GM21381 (cell line): Measurements from ENCODE around the gene ZNRF3.
"Not testable (repeated sequence)": the region's sequence is repeated elsewhere in the genome, so short reads cannot be mapped to it uniquely, and the experiment has no call there.

Experiments
- ATAC-seq: cut with Tn5 transposase; IDR thresholded peaks from one replicate; pipeline ENCODE4 v1.9.1; 2021; ENCODE audit warnings: mild to moderate bottlenecking, moderate library complexity; ENCODE audit not compliant: unreplicated experiment

ZNRF3 gene

DNA sequence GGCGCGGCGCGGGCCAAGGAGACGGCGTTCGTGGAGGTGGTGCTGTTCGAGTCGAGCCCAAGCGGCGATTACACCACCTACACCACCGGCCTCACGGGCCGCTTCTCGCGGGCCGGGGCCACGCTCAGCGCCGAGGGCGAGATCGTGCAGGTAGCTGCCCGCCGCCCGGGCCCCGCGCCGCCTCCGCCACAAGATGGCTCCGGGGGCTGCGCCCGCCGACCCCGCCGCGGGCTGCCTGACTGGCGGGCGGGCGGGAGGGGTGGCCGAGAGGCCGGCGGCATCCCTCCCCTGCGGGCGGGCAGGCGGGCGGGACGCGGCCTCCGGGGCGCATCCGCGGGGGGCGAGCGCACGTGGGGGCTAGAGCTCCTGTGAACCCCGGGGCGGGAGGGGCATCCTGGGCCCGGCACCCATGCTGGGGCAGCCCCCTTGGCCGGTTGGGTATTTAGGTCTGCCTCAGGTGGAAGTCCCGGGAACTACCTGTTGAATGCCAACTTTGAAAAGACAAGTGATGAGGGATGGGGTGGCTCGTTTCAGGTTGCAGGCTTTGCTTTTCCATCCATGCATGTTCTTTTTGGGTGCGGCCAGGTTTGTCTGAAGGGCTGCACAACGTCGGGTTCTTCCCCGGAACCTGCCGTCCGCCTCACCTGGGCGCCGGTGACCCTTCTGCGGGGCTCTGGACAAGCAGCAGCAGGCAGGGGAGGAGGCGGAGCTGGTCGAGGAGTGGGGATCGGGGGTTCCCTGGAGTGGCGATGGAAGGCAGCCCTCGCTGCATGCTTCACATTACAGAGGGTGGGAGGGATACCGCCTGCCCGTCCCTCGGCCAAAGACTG is 760 bp downstream of the ZNRF3 start:
- ATAC-seq, result peak; percentile 20

GRCh38 chr22:28884747-28885350 is 1.5 kb downstream of the ZNRF3 start:
- no peak for ATAC-seq

DNA sequence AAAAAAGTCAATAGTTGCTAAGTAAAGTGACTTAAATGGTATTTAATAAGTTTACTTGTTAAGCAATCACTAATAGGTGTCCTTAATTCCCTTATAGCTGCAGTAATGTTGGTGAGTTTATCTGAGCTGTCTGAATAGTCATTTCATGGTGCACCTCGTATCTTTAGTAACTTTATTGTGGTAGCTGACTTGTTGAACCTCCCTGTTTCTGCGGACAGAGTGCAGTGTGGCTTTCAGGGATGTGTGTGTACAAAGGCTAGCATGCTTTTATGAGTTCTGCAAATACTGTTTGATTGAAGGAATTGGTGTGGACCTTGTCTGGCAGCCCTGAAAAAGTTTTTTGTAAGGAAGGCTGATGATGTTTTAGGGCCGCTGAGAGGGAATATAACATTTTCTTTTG is 2.6 kb downstream of the ZNRF3 start:
- no peak for ATAC-seq

GRCh38 chr22:28886679-28887078 is 3.3 kb downstream of the ZNRF3 start:
- ATAC-seq, result not testable (repeated sequence)

- ATAC-seq, result no peak
Measured at GRCh38 chr22:28887725-28888459, 4.5 kb downstream of the ZNRF3 start.

DNA sequence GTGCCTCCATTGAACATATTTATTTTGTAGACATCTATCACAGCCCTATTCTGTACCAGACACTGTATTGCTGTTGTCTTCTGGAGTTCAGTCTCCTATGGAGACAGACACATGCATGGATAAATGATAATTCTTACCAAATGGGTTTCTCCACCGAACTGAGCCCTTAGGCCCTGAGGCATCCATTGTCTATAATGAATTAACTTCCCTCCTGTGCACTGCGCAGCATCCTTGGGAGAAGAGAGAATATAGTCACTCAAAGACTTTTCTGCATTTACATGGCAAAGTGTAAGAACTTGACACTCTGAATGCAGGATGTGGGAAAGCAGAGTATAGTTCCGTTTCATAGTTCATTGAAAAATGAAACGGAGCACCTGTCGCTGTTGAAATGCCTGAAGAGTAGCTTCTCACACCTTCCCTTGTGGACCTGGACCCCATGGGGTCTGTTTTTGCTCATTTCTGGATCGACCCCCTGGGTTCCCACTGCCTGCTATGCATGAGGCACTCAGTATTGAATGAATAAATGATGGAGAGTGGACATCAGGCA is 6.2 kb downstream of the ZNRF3 start:
- ATAC-seq, result no peak

GRCh38 chr22:28891156-28891733 is 7.9 kb downstream of the ZNRF3 start:
- ATAC-seq, result no peak

GRCh38 chr22:28892175-28892731 is 8.9 kb downstream of the ZNRF3 start:
- no peak for ATAC-seq

- no peak for ATAC-seq
Measured at GRCh38 chr22:28893810-28894209, 10.4 kb downstream of the ZNRF3 start.

DNA sequence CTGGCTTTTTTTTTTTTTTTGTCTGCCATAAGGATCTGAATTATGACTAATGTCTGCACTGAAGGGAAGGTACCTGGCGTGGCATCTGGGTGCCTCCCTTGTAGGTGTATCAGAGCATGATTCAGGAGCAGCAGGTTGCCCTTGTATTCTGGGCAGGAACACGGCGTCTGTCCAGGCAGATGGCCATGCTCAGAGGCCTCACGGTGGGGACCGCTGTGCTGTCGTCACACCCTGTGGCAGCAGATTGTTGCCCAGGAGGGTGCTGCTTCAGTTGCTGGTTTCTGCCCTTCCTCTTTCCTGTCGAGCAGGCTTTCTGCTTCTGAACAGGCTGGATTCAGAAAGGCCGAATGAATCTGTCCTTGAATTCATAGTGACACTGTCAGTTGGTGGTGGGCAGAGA is 11.0 kb downstream of the ZNRF3 start:
- no peak for ATAC-seq

- no peak for ATAC-seq
Measured at GRCh38 chr22:28894807-28895206, 11.4 kb downstream of the ZNRF3 start.

DNA sequence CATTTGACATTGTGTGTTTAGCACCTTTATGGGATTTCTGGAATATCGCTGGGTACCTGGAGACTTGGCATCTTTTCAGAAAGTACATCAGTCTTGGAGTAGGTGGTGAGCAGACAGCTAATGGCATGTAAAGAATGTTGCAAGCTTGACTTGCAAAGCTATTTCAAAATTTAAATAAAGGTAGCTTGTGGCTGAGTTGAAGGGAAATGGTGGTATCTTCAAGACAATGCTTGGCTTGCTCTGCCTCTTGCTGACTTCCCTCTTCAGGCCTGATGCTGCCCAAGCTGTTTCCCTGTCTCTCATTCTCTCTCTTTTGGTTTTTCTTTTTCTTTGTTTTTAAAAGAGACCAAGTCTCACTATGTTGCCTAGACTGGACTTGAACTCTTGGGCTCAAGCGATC is 13.2 kb downstream of the ZNRF3 start:
- ATAC-seq, result no peak

DNA sequence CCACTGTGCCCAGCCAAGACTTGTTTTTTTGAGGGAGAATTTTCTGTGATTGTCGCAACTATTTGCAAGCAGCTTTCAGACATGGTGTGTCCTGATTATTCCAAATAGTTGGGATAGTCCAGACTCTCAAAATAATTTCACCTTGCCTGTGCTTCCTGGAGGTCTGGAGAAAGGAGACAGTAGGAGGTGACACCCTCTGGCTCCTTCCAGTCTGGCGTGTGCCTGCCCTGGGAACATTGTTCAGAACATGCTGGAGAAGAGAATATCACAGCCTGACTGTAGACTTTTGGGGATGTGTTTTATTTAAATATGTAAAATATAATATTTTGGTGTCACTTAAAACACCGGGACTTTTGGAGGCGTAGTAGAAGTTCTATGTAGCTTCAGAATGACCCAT is 14.9 kb downstream of the ZNRF3 start:
- ATAC-seq, result no peak

GRCh38 chr22:28899199-28899853 is 16.0 kb downstream of the ZNRF3 start:
- no peak for ATAC-seq

- ATAC-seq, result no peak
Measured at GRCh38 chr22:28900379-28900925, 17.1 kb downstream of the ZNRF3 start.

DNA sequence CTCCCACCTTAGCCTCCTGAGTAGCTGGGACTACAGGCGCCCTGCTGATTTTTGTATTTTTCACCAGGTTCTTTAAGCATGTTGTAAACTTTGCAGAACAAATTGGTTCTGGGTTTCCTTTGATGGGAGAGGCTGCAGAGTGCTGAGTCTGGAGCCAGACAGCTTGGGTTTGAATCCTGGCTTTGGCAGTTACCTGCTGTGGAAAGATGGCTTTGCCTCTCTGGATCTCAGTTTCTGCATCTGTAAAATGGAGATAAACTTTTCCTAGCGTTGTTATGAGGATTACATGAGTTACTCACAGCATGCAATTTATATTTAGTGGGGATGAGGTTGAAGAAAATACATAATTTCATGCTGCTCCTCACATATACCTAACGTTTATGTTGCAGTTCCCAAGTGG is 19.1 kb downstream of the ZNRF3 start:
- ATAC-seq, result no peak

- no peak for ATAC-seq
Measured at GRCh38 chr22:28903080-28903479, 19.7 kb downstream of the ZNRF3 start.

GRCh38 chr22:28903729-28904128 is 20.4 kb downstream of the ZNRF3 start:
- ATAC-seq, result no peak

GRCh38 chr22:28904211-28904896 is 21.0 kb downstream of the ZNRF3 start:
- ATAC-seq, result no peak
